GM19025 (cell line): ENCODE measurements around the gene RPS16.

Experiments used
- ATAC-seq: cut with Tn5 transposase; IDR thresholded peaks from one replicate; pipeline ENCODE4 v1.9.1; 2021; ENCODE audit warnings: mild to moderate bottlenecking, low read depth, moderate library complexity; ENCODE audit not compliant: unreplicated experiment

The RPS16 gene

GRCh38 chr19:39408392-39409207 lies 27.1 kb downstream of the RPS16 start:
- no peak for ATAC-seq

- ATAC-seq: no peak
These were observed 27.9 kb downstream of the RPS16 start for GRCh38 chr19:39407660-39408391.

- no peak for ATAC-seq
These were observed 28.4 kb downstream of the RPS16 start for GRCh38 chr19:39407410-39407659.

- no peak for ATAC-seq
These were observed 28.9 kb downstream of the RPS16 start, which contains the start of gene ZFP36 for GRCh38 chr19:39406656-39407409. Gene ZFP36, plus strand, starts transcription at chr19:39406847. Its CDS starts 58 bp downstream, at chr19:39406905.

GRCh38 chr19:39405958-39406655 lies 29.6 kb downstream of the RPS16 start:
- ATAC-seq: no peak

- ATAC-seq: no peak
These were observed 30.3 kb downstream of the RPS16 start for GRCh38 chr19:39405261-39405957.

- ATAC-seq: no peak
These were observed 32.1 kb downstream of the RPS16 start for GRCh38 chr19:39403331-39404312.

- ATAC-seq: peak; percentile 23
These were observed 33.1 kb downstream of the RPS16 start for GRCh38 chr19:39402346-39403300.

- peak; percentile 24 for ATAC-seq
These were observed 34.0 kb downstream of the RPS16 start for GRCh38 chr19:39401549-39402345.

- ATAC-seq: peak; percentile 12
These were observed 34.6 kb downstream of the RPS16 start for GRCh38 chr19:39401070-39401548.

- no peak for ATAC-seq
These were observed 35.7 kb downstream of the RPS16 start for GRCh38 chr19:39400061-39400460.

- ATAC-seq: no peak
These were observed 36.1 kb downstream of the RPS16 start for GRCh38 chr19:39399668-39400050.

GRCh38 chr19:39398297-39398864 lies 37.4 kb downstream of the RPS16 start:
- no peak for ATAC-seq

GRCh38 chr19:39397360-39398296 lies 38.1 kb downstream of the RPS16 start:
- no peak for ATAC-seq

- peak; percentile 93 for ATAC-seq
These were observed 44.9 kb downstream of the RPS16 start, which contains the start of the genes MED29 and PAF1 for GRCh38 chr19:39390751-39391437. Gene MED29, plus strand, starts transcription at chr19:39391378. Its CDS starts 45 bp downstream, at chr19:39391423. Gene PAF1, minus strand, starts transcription at chr19:39391106. Its CDS starts 242 bp downstream, at chr19:39390864.
